ENCODE data around the gene PAQR6.

GRCh38 chr1:156260896-156261295 is 13.0 kb upstream of the PAQR6 start:
- TF ChIP-seq, protein P1, sequence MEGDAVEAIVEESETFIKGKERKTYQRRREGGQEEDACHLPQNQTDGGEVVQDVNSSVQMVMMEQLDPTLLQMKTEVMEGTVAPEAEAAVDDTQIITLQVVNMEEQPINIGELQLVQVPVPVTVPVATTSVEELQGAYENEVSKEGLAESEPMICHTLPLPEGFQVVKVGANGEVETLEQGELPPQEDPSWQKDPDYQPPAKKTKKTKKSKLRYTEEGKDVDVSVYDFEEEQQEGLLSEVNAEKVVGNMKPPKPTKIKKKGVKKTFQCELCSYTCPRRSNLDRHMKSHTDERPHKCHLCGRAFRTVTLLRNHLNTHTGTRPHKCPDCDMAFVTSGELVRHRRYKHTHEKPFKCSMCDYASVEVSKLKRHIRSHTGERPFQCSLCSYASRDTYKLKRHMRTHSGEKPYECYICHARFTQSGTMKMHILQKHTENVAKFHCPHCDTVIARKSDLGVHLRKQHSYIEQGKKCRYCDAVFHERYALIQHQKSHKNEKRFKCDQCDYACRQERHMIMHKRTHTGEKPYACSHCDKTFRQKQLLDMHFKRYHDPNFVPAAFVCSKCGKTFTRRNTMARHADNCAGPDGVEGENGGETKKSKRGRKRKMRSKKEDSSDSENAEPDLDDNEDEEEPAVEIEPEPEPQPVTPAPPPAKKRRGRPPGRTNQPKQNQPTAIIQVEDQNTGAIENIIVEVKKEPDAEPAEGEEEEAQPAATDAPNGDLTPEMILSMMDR (IDR thresholded peaks at IDR 0.05), result no peak
- TF ChIP-seq POLR2A (IDR thresholded peaks at IDR 0.05) (no peak), EP300 (IDR thresholded peaks at IDR 0.05) (no peak)
